Effector memory CD4-positive, alpha-beta T cell (primary cell): ENCODE measurements around the gene SLC14A1.
"Not testable (repeated sequence)": the region's sequence is repeated elsewhere in the genome, so short reads cannot be mapped to it uniquely, and the experiment has no call there.

Source experiments
- DNase-seq, 3 donors: peaks; one replicate each; pipeline ENCODE4 v3.0.0-alpha.2; 2020
- H3K27ac ChIP-seq: 2 replicates; pipeline ENCODE4 v1.7.0; 2013; ENCODE audit warnings: mild to moderate bottlenecking, low read length, moderate library complexity; ENCODE audit not compliant: insufficient read depth, poor library complexity, severe bottlenecking
- H3K27me3 ChIP-seq: replicated peaks from 2 replicates; pipeline ENCODE4 v1.7.0; 2013; ENCODE audit warnings: mild to moderate bottlenecking, low read length; ENCODE audit not compliant: insufficient read depth, control insufficient read depth, poor library complexity, severe bottlenecking
- H3K36me3 ChIP-seq: 2 replicates; pipeline ENCODE4 v1.7.0; 2013; ENCODE audit warnings: mild to moderate bottlenecking, low read length, moderate library complexity; ENCODE audit not compliant: control insufficient read depth, insufficient read depth
- H3K4me1 ChIP-seq: 2 replicates; pipeline ENCODE4 v1.7.0; 2013; ENCODE audit warnings: low read length, mild to moderate bottlenecking; ENCODE audit not compliant: control insufficient read depth, insufficient read depth, poor library complexity, severe bottlenecking
- H3K4me3 ChIP-seq: 2 replicates; pipeline ENCODE4 v1.7.0; 2013; ENCODE audit warnings: low read length, low read depth, mild to moderate bottlenecking; ENCODE audit not compliant: insufficient read depth, poor library complexity, severe bottlenecking
- H3K9me3 ChIP-seq: 2 replicates; pipeline ENCODE4 v1.7.0; 2013; ENCODE audit warnings: mild to moderate bottlenecking, low read length, moderate library complexity; ENCODE audit not compliant: control insufficient read depth

Gene SLC14A1

GRCh38 chr18:45752681-45753080 lies 28.7 kb downstream of the SLC14A1 start:
- Histone ChIP-seq H3K27me3 (no peaks in the 10 kb centered on the region), H3K27ac (no peak overlapping the region), H3K4me3 (no peak overlapping the region), H3K4me1 (no peaks in the 10 kb centered on the region), H3K9me3 (no peaks in the 10 kb centered on the region), H3K36me3 (no peaks in the 10 kb centered on the region)
- DNase-seq = no peak

- DNase-seq = no peak
- no peaks in the 10 kb centered on the region for H3K36me3 ChIP-seq
- H3K27me3 ChIP-seq = no peaks in the 10 kb centered on the region
- H3K4me3 ChIP-seq = no peak overlapping the region
- H3K4me1 ChIP-seq = no peaks in the 10 kb centered on the region
- H3K9me3 ChIP-seq = no peaks in the 10 kb centered on the region
- H3K27ac ChIP-seq = no peak overlapping the region
These were observed 29.3 kb downstream of the SLC14A1 start for GRCh38 chr18:45753286-45753685.

GRCh38 chr18:45755934-45756333 lies 32.0 kb downstream of the SLC14A1 start:
- H3K4me3 ChIP-seq = no peak overlapping the region
- H3K27me3 ChIP-seq = no peaks in the 10 kb centered on the region
- H3K4me1 ChIP-seq = no peaks in the 10 kb centered on the region
- no peak overlapping the region for H3K27ac ChIP-seq
- no peaks in the 10 kb centered on the region for H3K9me3 ChIP-seq
- no peaks in the 10 kb centered on the region for H3K36me3 ChIP-seq
- DNase-seq = no peak

- H3K36me3 ChIP-seq = no peaks in the 10 kb centered on the region
These were observed 33.0 kb downstream of the SLC14A1 start for GRCh38 chr18:45757005-45757404.

GRCh38 chr18:45757644-45758043 lies 33.7 kb downstream of the SLC14A1 start:
- DNase-seq, H3K9me3 ChIP-seq, H3K27ac ChIP-seq, H3K36me3 ChIP-seq, H3K4me1 ChIP-seq, H3K27me3 ChIP-seq, H3K4me3 ChIP-seq: not testable (repeated sequence)

More at GRCh38 chr18:45757005-45757404, 33.0 kb downstream of the SLC14A1 start:
- no peaks in the 10 kb centered on the region for H3K4me1 ChIP-seq
- no peak for DNase-seq
- H3K9me3 ChIP-seq = no peaks in the 10 kb centered on the region
- no peak overlapping the region for H3K4me3 ChIP-seq
- no peak overlapping the region for H3K27ac ChIP-seq
- H3K27me3 ChIP-seq = no peaks in the 10 kb centered on the region

GRCh38 chr18:45760462-45761036 lies 36.6 kb downstream of the SLC14A1 start:
- H3K9me3 ChIP-seq = no peaks in the 10 kb centered on the region
- no peaks in the 10 kb centered on the region for H3K27me3 ChIP-seq
- H3K4me1 ChIP-seq = no peaks in the 10 kb centered on the region

GRCh38 chr18:45761512-45762114 lies 37.6 kb downstream of the SLC14A1 start:
- H3K4me3 ChIP-seq = no peak overlapping the region
- no peaks in the 10 kb centered on the region for H3K4me1 ChIP-seq
- H3K9me3 ChIP-seq = no peaks in the 10 kb centered on the region
- DNase-seq = no peak
- H3K27me3 ChIP-seq = no peaks in the 10 kb centered on the region
- no peaks in the 10 kb centered on the region for H3K36me3 ChIP-seq
- no peak overlapping the region for H3K27ac ChIP-seq

More at GRCh38 chr18:45760462-45761036, 36.6 kb downstream of the SLC14A1 start:
- Histone ChIP-seq H3K27ac (no peak overlapping the region), H3K36me3 (no peaks in the 10 kb centered on the region), H3K4me3 (no peak overlapping the region)
- no peak for DNase-seq

GRCh38 chr18:45764000-45764686 lies 40.2 kb downstream of the SLC14A1 start:
- H3K27ac ChIP-seq = no peak overlapping the region
- no peaks in the 10 kb centered on the region for H3K27me3 ChIP-seq
- H3K4me3 ChIP-seq = no peak overlapping the region
- no peak for DNase-seq
- no peaks in the 10 kb centered on the region for H3K36me3 ChIP-seq
- H3K4me1 ChIP-seq = no peaks in the 10 kb centered on the region
- no peaks in the 10 kb centered on the region for H3K9me3 ChIP-seq

GRCh38 chr18:45765796-45766195 lies 41.8 kb downstream of the SLC14A1 start:
- no peak for DNase-seq
- Histone ChIP-seq H3K4me1 (no peaks in the 10 kb centered on the region), H3K9me3 (no peaks in the 10 kb centered on the region), H3K4me3 (no peak overlapping the region), H3K27me3 (no peaks in the 10 kb centered on the region), H3K27ac (no peak overlapping the region), H3K36me3 (no peaks in the 10 kb centered on the region)
